A673 (cell line): ENCODE data around the gene CYP4V2. TPM values are rescaled to one million over a fixed set of nuclear protein-coding genes. Genes with fewer than 3 reads are reported as not detected.

ENCODE experiments used
- BruUV-seq: library from RNA; stranded (reverse); fragments of 400-500 nt; replicated peaks from 2 replicates; lab custom pipeline; 2021; lab: Mats Ljungman, UMichigan
- CTCF ChIA-PET: fragments of 300-600 bp; sonication (Branson Sonifier 250); formaldehyde crosslinking; loops from one replicate; lab custom pipeline; 2022; ENCODE audit warnings: antibody characterized with exemption; lab: Charles Lee
- POLR2A ChIA-PET: fragments of 300-600 bp; sonication (Branson Sonifier 250); formaldehyde crosslinking; loops from one replicate; lab custom pipeline; 2022; ENCODE audit warnings: antibody characterized with exemption; ENCODE audit not compliant: low non-redundant PET; lab: Charles Lee
- DNase-seq: peaks from one replicate; pipeline ENCODE4 v3.0.0-alpha.2; 2015; ENCODE audit warnings: low spot score
- H3K27ac ChIP-seq: fragments of 200-600 bp; sonication (generic); 2 replicates; pipeline ENCODE4 v1.5.1; 2016; ENCODE audit warnings: mixed run types, low read depth, mild to moderate bottlenecking, mixed read lengths, antibody characterized with exemption, low read length; ENCODE audit not compliant: poor library complexity, severe bottlenecking
- H3K27me3 ChIP-seq: fragments of 200-600 bp; sonication (generic); replicated peaks from 2 replicates; pipeline ENCODE4 v1.6.1; 2017; ENCODE audit warnings: mixed run types, low read depth, mild to moderate bottlenecking, mixed read lengths, antibody characterized with exemption, low read length; ENCODE audit not compliant: insufficient read depth, poor library complexity
- H3K36me3 ChIP-seq: fragments of 200-600 bp; sonication (generic); 2 replicates; pipeline ENCODE4 v1.6.1; 2016; ENCODE audit warnings: mixed run types, mild to moderate bottlenecking, mixed read lengths, antibody characterized with exemption, low read length; ENCODE audit not compliant: insufficient read depth, poor library complexity, severe bottlenecking
- H3K4me1 ChIP-seq: fragments of 200-600 bp; sonication (generic); 2 replicates; pipeline ENCODE4 v1.6.1; 2017; ENCODE audit warnings: mixed run types, mild to moderate bottlenecking, mixed read lengths, antibody characterized with exemption, low read length; ENCODE audit not compliant: insufficient read depth, poor library complexity, severe bottlenecking
- H3K4me3 ChIP-seq: fragments of 200-600 bp; sonication (generic); 2 replicates; pipeline ENCODE4 v1.5.1; 2016; ENCODE audit warnings: low read depth, mixed run types, mild to moderate bottlenecking, mixed read lengths, low read length; ENCODE audit not compliant: poor library complexity, severe bottlenecking
- H3K9me3 ChIP-seq: fragments of 200-600 bp; sonication (generic); 2 replicates; pipeline ENCODE4 v1.6.1; 2016; ENCODE audit warnings: mixed run types, low read depth, mild to moderate bottlenecking, mixed read lengths, antibody characterized with exemption, low read length; ENCODE audit not compliant: poor library complexity, severe bottlenecking
- EZH2 ChIP-seq: fragments of 200-600 bp; sonication (generic); IDR thresholded peaks from 2 replicates; pipeline ENCODE4 v1.6.1; 2017; ENCODE audit warnings: borderline replicate concordance, low read depth, mild to moderate bottlenecking, mixed read lengths, antibody characterized with exemption, low read length; ENCODE audit not compliant: poor library complexity, severe bottlenecking
- intact Hi-C: fragments of 100-400 bp; cut with micrococcal nuclease; formaldehyde crosslinking; loops from one replicate; pipeline ENCODE4 v1.10.0; 2022; ENCODE audit not compliant: unreplicated experiment
- total RNA-seq: library from RNA; stranded (reverse); gene quantifications from 2 replicates; pipeline ENCODE4 v1.2.3, GENCODE V29; 2021
- TF ChIP-seq, protein P1 (sequence below): fragments of 300-800, 200-600 bp; sonication (generic); conservative IDR thresholded peaks from 2 replicates; pipeline ENCODE4 v1.5.1; 2017; ENCODE audit warnings: low read depth, mild to moderate bottlenecking, antibody characterized with exemption, low read length, moderate library complexity, mixed read lengths

CYP4V2 gene
- total RNA-seq, 1 experiment from 2014 or later = 14.3 TPM

DNA sequence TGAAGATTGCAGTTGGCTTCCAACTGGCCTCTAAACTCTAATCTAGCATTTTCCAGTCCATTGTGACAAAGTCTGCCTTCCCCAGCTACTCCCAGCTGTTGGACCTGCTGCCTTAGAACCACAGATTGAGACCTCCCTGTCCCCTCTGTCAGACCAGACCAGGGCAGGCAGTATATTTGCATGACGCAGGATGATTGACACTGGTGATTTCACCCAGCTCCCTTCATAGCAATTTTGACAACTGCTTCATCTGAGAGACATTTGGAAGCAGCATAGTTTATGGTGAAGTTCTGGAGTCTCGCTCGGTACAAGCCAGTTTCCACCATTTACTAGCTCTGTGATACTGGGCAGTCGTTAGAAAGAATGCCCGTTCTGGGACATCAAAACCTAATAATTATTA is 2.5 kb downstream of the CYP4V2 start:
- peaks cover 16% of the 10 kb centered on the region for H3K4me1 ChIP-seq
- CTCF ChIA-PET = no interaction called here
- DNase-seq = no peak
- H3K27ac ChIP-seq = no peak overlapping the region
- POLR2A ChIA-PET = no interaction called here
- intact Hi-C loops = loop anchor here (5.0 kb wide), 1 partner anchor 127 kb away; the partner anchor contains the start of gene TLR3
- H3K9me3 ChIP-seq = no peaks in the 10 kb centered on the region
- no peaks in the 10 kb centered on the region for H3K27me3 ChIP-seq
- H3K4me3 ChIP-seq = no peak overlapping the region
- H3K36me3 ChIP-seq = no peaks in the 10 kb centered on the region
- no TSS peak for BruUV-seq
- TF ChIP-seq, protein P1, sequence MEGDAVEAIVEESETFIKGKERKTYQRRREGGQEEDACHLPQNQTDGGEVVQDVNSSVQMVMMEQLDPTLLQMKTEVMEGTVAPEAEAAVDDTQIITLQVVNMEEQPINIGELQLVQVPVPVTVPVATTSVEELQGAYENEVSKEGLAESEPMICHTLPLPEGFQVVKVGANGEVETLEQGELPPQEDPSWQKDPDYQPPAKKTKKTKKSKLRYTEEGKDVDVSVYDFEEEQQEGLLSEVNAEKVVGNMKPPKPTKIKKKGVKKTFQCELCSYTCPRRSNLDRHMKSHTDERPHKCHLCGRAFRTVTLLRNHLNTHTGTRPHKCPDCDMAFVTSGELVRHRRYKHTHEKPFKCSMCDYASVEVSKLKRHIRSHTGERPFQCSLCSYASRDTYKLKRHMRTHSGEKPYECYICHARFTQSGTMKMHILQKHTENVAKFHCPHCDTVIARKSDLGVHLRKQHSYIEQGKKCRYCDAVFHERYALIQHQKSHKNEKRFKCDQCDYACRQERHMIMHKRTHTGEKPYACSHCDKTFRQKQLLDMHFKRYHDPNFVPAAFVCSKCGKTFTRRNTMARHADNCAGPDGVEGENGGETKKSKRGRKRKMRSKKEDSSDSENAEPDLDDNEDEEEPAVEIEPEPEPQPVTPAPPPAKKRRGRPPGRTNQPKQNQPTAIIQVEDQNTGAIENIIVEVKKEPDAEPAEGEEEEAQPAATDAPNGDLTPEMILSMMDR = no peak
- no peak for TF ChIP-seq EZH2

DNA sequence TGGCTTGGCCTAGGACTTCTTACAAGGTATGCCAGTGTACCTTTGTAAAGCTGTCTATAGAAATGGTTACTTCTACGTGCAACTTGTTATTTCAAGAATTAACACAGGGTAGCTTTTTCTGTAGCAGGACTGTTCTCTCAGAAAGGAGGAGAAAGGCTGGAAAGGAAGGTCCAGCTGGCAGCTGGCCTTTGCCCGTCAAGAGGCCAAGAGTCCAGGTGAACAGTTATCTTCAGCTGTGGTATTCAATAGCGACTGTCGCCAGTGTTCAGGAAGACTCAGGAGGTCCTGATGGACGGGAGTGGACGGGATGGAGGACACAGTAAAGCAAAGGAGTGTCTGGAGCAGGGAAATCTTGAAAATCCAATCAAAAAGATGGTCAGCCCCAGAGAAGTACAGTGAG is 4.7 kb downstream of the CYP4V2 start:
- BruUV-seq = no TSS peak
- Histone ChIP-seq H3K9me3 (no peaks in the 10 kb centered on the region), H3K4me1 (peaks cover 17% of the 10 kb centered on the region), H3K27ac (no peak overlapping the region), H3K36me3 (no peaks in the 10 kb centered on the region), H3K4me3 (no peak overlapping the region), H3K27me3 (no peaks in the 10 kb centered on the region)
- ChIA-PET POLR2A (no interaction called here), CTCF (no interaction called here)
- DNase-seq = no peak
- TF ChIP-seq EZH2 = no peak
- TF ChIP-seq, protein P1 = no peak
- intact Hi-C loops = no loop called here

DNA sequence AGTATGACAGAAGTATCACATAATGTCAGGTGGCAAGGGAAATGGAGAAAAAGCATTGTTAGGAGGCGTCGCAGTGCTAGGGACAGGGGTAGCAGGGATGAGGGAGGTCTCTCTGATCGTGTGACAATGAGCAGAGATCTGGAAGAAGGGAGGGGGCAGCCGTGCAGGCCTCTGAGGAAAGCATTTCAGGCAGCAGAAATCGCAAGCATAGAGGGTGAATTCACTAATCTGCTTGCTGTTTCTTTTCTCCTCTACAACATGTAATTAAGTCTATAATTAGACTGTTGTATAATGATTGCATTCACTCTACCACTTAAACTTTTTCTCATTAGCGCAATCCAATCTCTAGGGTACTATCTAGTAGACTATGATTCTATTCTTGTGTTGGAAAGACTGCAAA is 9.1 kb downstream of the CYP4V2 start:
- Histone ChIP-seq H3K36me3 (no peaks in the 10 kb centered on the region), H3K4me1 (peaks cover 37% of the 10 kb centered on the region), H3K27me3 (no peaks in the 10 kb centered on the region), H3K27ac (no peak overlapping the region), H3K4me3 (no peak overlapping the region), H3K9me3 (no peaks in the 10 kb centered on the region)
- ChIA-PET CTCF (no interaction called here), POLR2A (no interaction called here)
- DNase-seq = no peak
- BruUV-seq = no TSS peak
- intact Hi-C loops = no loop called here
- no peak for TF ChIP-seq EZH2
- TF ChIP-seq, protein P1 = no peak
